IMR-90 (cell line): ENCODE results near the gene ODAD3. TPM values are rescaled to one million over a fixed set of nuclear protein-coding genes. Genes with fewer than 3 reads are reported as not detected.
A peak's percentile ranks its signal among the peaks of the same experiment; 100 is the strongest.

Experiments
- ATAC-seq: fragments of 200-7000 bp; cut with Tn5 transposase; 2 replicates; pipeline ENCODE4 v1.9.1; 2020; ENCODE audit warnings: low read depth, mild to moderate bottlenecking, moderate library complexity
- BruUV-seq: library from RNA; stranded (reverse); fragments of 400-500 nt; replicated peaks from 2 replicates; lab custom pipeline; 2021; lab: Mats Ljungman, UMichigan
- CTCF ChIA-PET: fragments of 300-600 bp; formaldehyde crosslinking; extraction: SDS; loops from one replicate; lab custom pipeline; 2021; ENCODE audit warnings: antibody characterized with exemption; lab: Yijun Ruan, JAX
- POLR2A ChIA-PET: fragments of 300-600 bp; sonication (Branson Sonifier 250); formaldehyde crosslinking; loops from one replicate; lab custom pipeline; 2022; ENCODE audit warnings: antibody characterized with exemption; ENCODE audit not compliant: unreplicated experiment; lab: Charles Lee
- DNase-seq: peaks from one replicate; pipeline ENCODE4 v3.0.0; 2013
- H2AFZ ChIP-seq: replicated peaks from 2 replicates; pipeline ENCODE3; 2013; ENCODE audit warnings: low read length, mild to moderate bottlenecking; ENCODE audit not compliant: poor library complexity
- H2AK5ac ChIP-seq: 2 replicates; pipeline ENCODE4 v1.6.1; 2013; ENCODE audit warnings: low read depth, low read length, inconsistent platforms
- H2AK9ac ChIP-seq: replicated peaks from 2 replicates; pipeline ENCODE3; 2013; ENCODE audit warnings: mild to moderate bottlenecking, low read depth, low read length, moderate library complexity; ENCODE audit not compliant: poor library complexity
- H2BK120ac ChIP-seq: 2 replicates; pipeline ENCODE4 v1.6.1; 2013; ENCODE audit warnings: low read depth, low read length, inconsistent platforms
- H2BK15ac ChIP-seq: 3 replicates; pipeline ENCODE4 v1.6.1; 2013; ENCODE audit warnings: low read depth, low read length, inconsistent platforms
- H2BK20ac ChIP-seq: 2 replicates; pipeline ENCODE4 v1.6.1; 2013; ENCODE audit warnings: low read depth, mild to moderate bottlenecking, inconsistent platforms, low read length, moderate library complexity
- H2BK5ac ChIP-seq: 2 replicates; pipeline ENCODE4 v1.6.1; 2013; ENCODE audit warnings: mild to moderate bottlenecking, low read depth, low read length, inconsistent platforms; ENCODE audit not compliant: poor library complexity, severe bottlenecking
- H3K14ac ChIP-seq: replicated peaks from 2 replicates; pipeline ENCODE4 v1.6.1; 2013; ENCODE audit warnings: low read depth, low read length, inconsistent platforms
- H3K18ac ChIP-seq: 2 replicates; pipeline ENCODE4 v1.6.1; 2013; ENCODE audit warnings: low read depth, low read length, control low read depth
- H3K23ac ChIP-seq: 2 replicates; pipeline ENCODE4 v1.6.1; 2013; ENCODE audit warnings: low read depth, low read length, inconsistent platforms
- H3K27ac ChIP-seq: 2 replicates; pipeline ENCODE4 v1.5.1; 2013; ENCODE audit warnings: mild to moderate bottlenecking, control low read depth, low read length; ENCODE audit not compliant: insufficient read depth
- H3K27me3 ChIP-seq: 2 replicates; pipeline ENCODE4 v1.6.1; 2013; ENCODE audit warnings: low read length; ENCODE audit not compliant: control insufficient read depth, insufficient read depth
- H3K36me3 ChIP-seq: 2 replicates; pipeline ENCODE4 v1.6.1; 2013; ENCODE audit warnings: low read length, mixed read lengths; ENCODE audit not compliant: control insufficient read depth, insufficient read depth
- H3K4ac ChIP-seq: 2 replicates; pipeline ENCODE4 v1.6.1; 2013; ENCODE audit warnings: low read depth, low read length, inconsistent platforms
- H3K4me1 ChIP-seq: 2 replicates; pipeline ENCODE4 v1.6.1; 2013; ENCODE audit warnings: low read length, mixed read lengths; ENCODE audit not compliant: control insufficient read depth, insufficient read depth
- H3K4me2 ChIP-seq: 2 replicates; pipeline ENCODE4 v1.6.1; 2013; ENCODE audit warnings: low read depth, mild to moderate bottlenecking, control low read depth, low read length, moderate library complexity
- H3K4me3 ChIP-seq: 2 replicates; pipeline ENCODE4 v1.5.1; 2013; ENCODE audit warnings: low read depth, mild to moderate bottlenecking, control low read depth, low read length, moderate library complexity; ENCODE audit not compliant: insufficient read depth
- H3K56ac ChIP-seq: 2 replicates; pipeline ENCODE4 v1.6.1; 2013; ENCODE audit warnings: low read length, inconsistent platforms; ENCODE audit not compliant: insufficient read depth; ENCODE audit errors: extremely low read depth
- H3K79me1 ChIP-seq, 2 experiments: 2 replicates each; pipeline ENCODE4 v1.6.1; 2013; ENCODE audit warnings: low read length in 2 of 2, inconsistent platforms in 1 of 2, low read depth in 1 of 2
- H3K9ac ChIP-seq: 2 replicates; pipeline ENCODE4 v1.6.1; 2013; ENCODE audit warnings: low read depth, low read length, control low read depth
- H3K9me1 ChIP-seq: 2 replicates; pipeline ENCODE4 v1.6.1; 2013; ENCODE audit warnings: low read length, inconsistent platforms; ENCODE audit not compliant: insufficient read depth
- H3K9me3 ChIP-seq: 2 replicates; pipeline ENCODE4 v1.6.1; 2013; ENCODE audit warnings: low read length; ENCODE audit not compliant: control insufficient read depth, insufficient read depth
- H4K20me1 ChIP-seq: 2 replicates; pipeline ENCODE4 v1.6.1; 2013; ENCODE audit warnings: low read length, inconsistent platforms; ENCODE audit not compliant: insufficient read depth
- H4K5ac ChIP-seq: 2 replicates; pipeline ENCODE4 v1.6.1; 2013; ENCODE audit warnings: mild to moderate bottlenecking, low read depth, low read length, control low read depth
- H4K8ac ChIP-seq, 2 experiments: 2 replicates each; pipeline ENCODE4 v1.6.1; 2013; ENCODE audit warnings: low read depth in 2 of 2, low read length in 2 of 2, control low read depth in 1 of 2, inconsistent platforms in 1 of 2
- H4K91ac ChIP-seq: 2 replicates; pipeline ENCODE4 v1.6.1; 2013; ENCODE audit warnings: low read depth, low read length, inconsistent platforms; ENCODE audit not compliant: insufficient read depth
- BHLHE40 ChIP-seq: fragments of 150-350 bp; IDR thresholded peaks from 2 replicates; pipeline ENCODE4 v1.6.1; 2016; ENCODE audit warnings: mild to moderate bottlenecking, low read depth, low read length
- CEBPB ChIP-seq: IDR thresholded peaks from 2 replicates; pipeline ENCODE4 v1.6.1; 2012; ENCODE audit warnings: low read depth, low read length, improper control_type of control experiment
- CHD1 ChIP-seq: IDR thresholded peaks from 2 replicates; pipeline ENCODE4 v1.6.1; 2012; ENCODE audit warnings: low read depth, low read length, improper control_type of control experiment
- ELK1 ChIP-seq: fragments of 150-350 bp; IDR thresholded peaks from 2 replicates; pipeline ENCODE4 v1.6.1; 2016; ENCODE audit warnings: low read depth, mild to moderate bottlenecking, low read length, moderate library complexity, borderline replicate concordance
- FOS ChIP-seq: fragments of 150-350 bp; IDR thresholded peaks from 2 replicates; pipeline ENCODE4 v1.6.1; 2016; ENCODE audit warnings: low read depth, low read length
- MAFK ChIP-seq: IDR thresholded peaks from 2 replicates; pipeline ENCODE4 v1.6.1; 2012; ENCODE audit warnings: low read depth, low read length, improper control_type of control experiment
- MAZ ChIP-seq: IDR thresholded peaks from 2 replicates; pipeline ENCODE4 v1.6.1; 2012; ENCODE audit warnings: low read depth, mild to moderate bottlenecking, low read length, improper control_type of control experiment, moderate library complexity, borderline replicate concordance
- MXI1 ChIP-seq: IDR thresholded peaks from 2 replicates; pipeline ENCODE4 v1.6.1; 2012; ENCODE audit warnings: low read depth, mild to moderate bottlenecking, low read length, moderate library complexity, borderline replicate concordance
- NFE2L2 ChIP-seq: fragments of 150-350 bp; IDR thresholded peaks from 2 replicates; pipeline ENCODE4 v1.6.1; 2016; ENCODE audit warnings: low read depth, mild to moderate bottlenecking, low read length
- RAD21 ChIP-seq: IDR thresholded peaks from 2 replicates; pipeline ENCODE4 v1.6.1; 2012; ENCODE audit warnings: low read length, improper control_type of control experiment
- RCOR1 ChIP-seq: IDR thresholded peaks from 2 replicates; pipeline ENCODE4 v1.6.1; 2012; ENCODE audit warnings: mild to moderate bottlenecking, low read length, improper control_type of control experiment; ENCODE audit not compliant: insufficient replicate concordance
- RFX5 ChIP-seq: IDR thresholded peaks from 2 replicates; pipeline ENCODE4 v1.8.0; 2012; ENCODE audit warnings: low read depth, mild to moderate bottlenecking, low read length, moderate library complexity
- SMC3 ChIP-seq: fragments of 150-350 bp; IDR thresholded peaks from 2 replicates; pipeline ENCODE4 v1.6.1; 2016; ENCODE audit warnings: low read depth, mild to moderate bottlenecking, antibody characterized with exemption, low read length, moderate library complexity
- USF2 ChIP-seq: fragments of 150-350 bp; IDR thresholded peaks from 2 replicates; pipeline ENCODE4 v1.6.1; 2017; ENCODE audit warnings: mild to moderate bottlenecking, antibody characterized with exemption, low read length, low read depth
- dilution Hi-C: fragments of 300-500 bp; cut with HindIII; formaldehyde crosslinking; loops from one replicate; pipeline ENCODE4 v1.14.3; 2018; ENCODE audit warnings: low sequenced_read_pairs; ENCODE audit not compliant: unreplicated experiment
- in situ Hi-C: fragments of 300-500 bp; cut with MboI; formaldehyde crosslinking; loops from 3 replicates; pipeline ENCODE4 v1.14.3; 2019; ENCODE audit warnings: low sequenced_read_pairs, inconsistent platforms, mixed read lengths
- intact Hi-C: fragments of 100-400 bp; cut with micrococcal nuclease; formaldehyde crosslinking; loops from 2 replicates; pipeline ENCODE4 v1.10.0; 2022
- polyA plus RNA-seq, 3 experiments: library from polyadenylated mRNA; depleted of rRNA; stranded (reverse); fragments of >200 nt; gene quantifications; 2 replicates each; pipeline ENCODE4 v1.2.3, GENCODE V29; 2012; ENCODE audit warnings: low replicate concordance in 1 of 3
- total RNA-seq: library from RNA; depleted of rRNA; stranded (reverse); fragments of >200 nt; gene quantifications from 2 replicates; pipeline ENCODE4 v1.2.3, GENCODE V29; 2012

The ODAD3 gene
- total and polyA plus RNA-seq, 2 of the 4 experiments (the other 2 are of a cell fraction): under 0.01 to 0.44 TPM

GRCh38 chr19:11377237-11377636 is 57.7 kb downstream of the ODAD3 start:
- peak overlapping the region; percentile 11; the same call in 1 of the 2 replicates for H3K4me2 ChIP-seq
- peak overlapping the region; percentile 22 to 63; a peak in 3 of 4 replicates for H4K8ac ChIP-seq
- no peak overlapping the region for H3K9ac ChIP-seq
- peak overlapping the region; percentile 31; the same call in 1 of the 3 replicates for H2BK15ac ChIP-seq
- peak overlapping the region; percentile 78 for H2BK5ac ChIP-seq
- no peak overlapping the region for H3K23ac ChIP-seq
- H3K18ac ChIP-seq: peak overlapping the region; percentile 44
- dilution Hi-C loops (no loop called here), in situ Hi-C loops (no loop called here), intact Hi-C loops (no loop called here)
- peak overlapping the region; percentile 59 for H3K4ac ChIP-seq
- ChIA-PET CTCF (interaction anchor here (0.6 to 1.2 kb wide), 2 partner anchors 83 to 251 kb away, joined by 3 to 5 read pairs; no protein-coding TSS in a partner anchor), POLR2A (interaction anchor here (0.5 kb wide), 1 partner anchor 22 kb away, joined by 4 read pairs; the partner anchor contains the start of gene PLPPR2)
- no TSS peak for BruUV-seq
- peak overlapping the region; percentile 74; the same call in 1 of the 2 replicates for H4K91ac ChIP-seq
- H2BK120ac ChIP-seq: peak overlapping the region; percentile 65
- peak overlapping the region; percentile 17 for H2AK9ac ChIP-seq
- H3K9me1 ChIP-seq: peaks cover 37% of the 10 kb centered on the region
- peak overlapping the region; percentile 30 for H2BK20ac ChIP-seq
- H3K4me1 ChIP-seq: peaks cover 25% of the 10 kb centered on the region
- peak overlapping the region; percentile 2; the same call in 1 of the 2 replicates for H3K56ac ChIP-seq
- no peak overlapping the region for H2AFZ ChIP-seq
- TF ChIP-seq BHLHE40: 0 out of 2 replicates have a peak, but pooled peaks have one; percentile 5
- TF ChIP-seq RAD21: no peak
- TF ChIP-seq RCOR1: no peak
- TF ChIP-seq SMC3: no peak
- no peak for TF ChIP-seq NFE2L2
- peak; percentile 95 for TF ChIP-seq USF2
- TF ChIP-seq CEBPB: no peak
- 0 out of 2 replicates have a peak, but pooled peaks have one; percentile 24 for TF ChIP-seq MAFK
- peak; percentile 46; the same call in 1 of the 2 replicates for TF ChIP-seq FOS
- TF ChIP-seq MAZ: no peak
- no peak for TF ChIP-seq CHD1
- no peak for TF ChIP-seq MXI1
- TF ChIP-seq ELK1: no peak
- no peak for TF ChIP-seq RFX5
- 0 out of 2 replicates have a peak overlapping the region, but pooled peaks have one; percentile 62 for H3K14ac ChIP-seq
- DNase-seq (peak; percentile 94), ATAC-seq (0 out of 2 replicates have a peak, but pooled peaks have one; percentile 1)
- H4K20me1 ChIP-seq: peaks cover 11% of the 10 kb centered on the region; the same call in 1 of the 2 replicates
- H3K36me3 ChIP-seq: no peaks in the 10 kb centered on the region
- no peak overlapping the region for H3K4me3 ChIP-seq
- H2AK5ac ChIP-seq: peak overlapping the region; percentile 52; the same call in 1 of the 2 replicates
- H3K27me3 ChIP-seq: no peaks in the 10 kb centered on the region
- no peaks in the 10 kb centered on the region for H3K9me3 ChIP-seq
- H4K5ac ChIP-seq: peak overlapping the region; percentile 43
- peak overlapping the region; percentile 82 for H3K27ac ChIP-seq
- peaks cover 8 to 41% of the 10 kb centered on the region in 2 experiments for H3K79me1 ChIP-seq
